SK-N-SH (cell line): Measurements from ENCODE around the gene NDFIP1. TPM values are rescaled to one million over a fixed set of nuclear protein-coding genes. Genes with fewer than 3 reads are reported as not detected.

Experiments
- CTCF ChIA-PET: fragments of 300-600, 350-600 bp; formaldehyde crosslinking; extraction: SDS; loops from one replicate; lab custom pipeline; 2021; lab: Yijun Ruan, JAX
- POLR2A ChIA-PET: fragments of 350-600 bp; sonication (Branson Sonifier 250); formaldehyde crosslinking; extraction: SDS; loops from one replicate; lab custom pipeline; 2020; ENCODE audit warnings: antibody characterized with exemption, inconsistent platforms; lab: Yijun Ruan, JAX
- DNase-seq: peaks from one replicate; pipeline ENCODE4 v3.0.0; 2012
- H2AFZ ChIP-seq: fragments of 200-600 bp; sonication (generic); 2 replicates; pipeline ENCODE4 v1.8.1; 2016; ENCODE audit warnings: antibody characterized with exemption, mild to moderate bottlenecking, low read depth
- H3F3A ChIP-seq: fragments of 200-600 bp; sonication (generic); replicated peaks from 2 replicates; pipeline ENCODE3; 2016; ENCODE audit warnings: antibody characterized with exemption, mild to moderate bottlenecking; ENCODE audit not compliant: insufficient read depth
- H3K27ac ChIP-seq, 2 experiments: fragments of 200-500 bp in 1 of 2; fragments of 200-600 bp in 1 of 2; sonication (Bioruptor generic) in 1 of 2; sonication (generic), shearing (Covaris generic) in 1 of 2; 2 replicates each; pipeline versions ENCODE4 v1.5.1 to v1.6.1; 2014 to 2016; ENCODE audit warnings: low read depth in 2 of 2, inconsistent platforms in 1 of 2, low read length in 1 of 2, mild to moderate bottlenecking in 1 of 2, mixed read lengths in 1 of 2
- H3K27me3 ChIP-seq: fragments of 200-600 bp; sonication (generic), shearing (Covaris generic); 2 replicates; pipeline ENCODE4 v1.6.1; 2016; ENCODE audit warnings: mixed run types; ENCODE audit not compliant: insufficient read depth
- H3K36me3 ChIP-seq, 2 experiments: fragments of 200-500 bp in 1 of 2; fragments of 200-600 bp in 1 of 2; sonication (Bioruptor generic) in 1 of 2; sonication (generic) in 1 of 2; replicated peaks in 1 of 2; 2 replicates each; pipeline versions ENCODE3 to v1.5.1; 2014 to 2016; ENCODE audit warnings: low read length in 1 of 2, mild to moderate bottlenecking in 1 of 2; ENCODE audit not compliant: insufficient read depth in 2 of 2, control insufficient read depth in 1 of 2
- H3K4me1 ChIP-seq, 2 experiments: fragments of 200-500 bp in 1 of 2; fragments of 200-600 bp in 1 of 2; sonication (Bioruptor generic) in 1 of 2; sonication (generic), shearing (Covaris generic) in 1 of 2; 2 replicates each; pipeline versions ENCODE4 v1.5.1 to v1.6.1; 2014 to 2016; ENCODE audit warnings: low read depth in 1 of 2, low read length in 1 of 2, mixed run types in 1 of 2; ENCODE audit not compliant: insufficient read depth in 2 of 2, control insufficient read depth in 1 of 2
- H3K4me2 ChIP-seq: fragments of 200-600 bp; sonication (generic), shearing (Covaris generic); 2 replicates; pipeline ENCODE4 v1.6.1; 2017; ENCODE audit warnings: mixed run types
- H3K4me3 ChIP-seq, 2 experiments: fragments of 200-500 bp in 1 of 2; fragments of 200-600 bp in 1 of 2; sonication (Bioruptor generic) in 1 of 2; sonication (generic), shearing (Covaris generic) in 1 of 2; 2 replicates each; pipeline versions ENCODE4 v1.5.1 to v1.8.1; 2014 to 2016; ENCODE audit warnings: low read depth in 2 of 2, inconsistent platforms in 1 of 2, low read length in 1 of 2, mild to moderate bottlenecking in 1 of 2, mixed read lengths in 1 of 2, moderate library complexity in 1 of 2
- H3K79me2 ChIP-seq: fragments of 200-600 bp; sonication (generic); 2 replicates; pipeline ENCODE4 v1.8.1; 2017; ENCODE audit warnings: mild to moderate bottlenecking; ENCODE audit not compliant: insufficient read depth
- H3K9ac ChIP-seq: fragments of 200-600 bp; sonication (generic); 2 replicates; pipeline ENCODE4 v1.6.1; 2017; ENCODE audit warnings: mixed run types
- H3K9me2 ChIP-seq: fragments of 200-600 bp; sonication (generic); 2 replicates; pipeline ENCODE4 v1.6.1; 2017; ENCODE audit warnings: mixed run types
- H3K9me3 ChIP-seq: fragments of 200-600 bp; sonication (generic); 2 replicates; pipeline ENCODE4 v1.6.1; 2017; ENCODE audit warnings: mixed run types, mild to moderate bottlenecking, moderate library complexity
- H4K20me1 ChIP-seq: fragments of 200-600 bp; sonication (generic); 2 replicates; pipeline ENCODE4 v1.6.1; 2017; ENCODE audit warnings: mild to moderate bottlenecking, mixed run types; ENCODE audit not compliant: insufficient read depth
- CHD2 ChIP-seq: fragments of 150-350 bp; IDR thresholded peaks from 2 replicates; pipeline ENCODE4 v1.6.1; 2018; ENCODE audit warnings: low read length; ENCODE audit not compliant: partially characterized antibody
- ELF1 ChIP-seq: IDR thresholded peaks from 2 replicates; pipeline ENCODE4 v1.4.0; 2012
- EP300 ChIP-seq, 2 experiments: IDR thresholded peaks; 2 replicates each; pipeline versions ENCODE4 v1.4.0 to v1.6.1; 2012; ENCODE audit warnings: borderline replicate concordance in 1 of 2, low read depth in 1 of 2, low read length in 1 of 2
- EZH2phosphoT487 ChIP-seq: fragments of 200-600 bp; sonication (generic); IDR thresholded peaks from 2 replicates; pipeline ENCODE4 v1.6.1; 2017; ENCODE audit warnings: low read depth, mixed run types, mild to moderate bottlenecking, antibody characterized with exemption, moderate library complexity, borderline replicate concordance
- FOXJ3 ChIP-seq: sonication (generic); formaldehyde crosslinking; IDR thresholded peaks from 2 replicates; pipeline ENCODE4 v1.5.1; 2020; ENCODE audit warnings: mild to moderate bottlenecking, missing genetic modification reagents
- NFIC ChIP-seq: IDR thresholded peaks from 2 replicates; pipeline ENCODE4 v1.4.0; 2012; ENCODE audit warnings: borderline replicate concordance
- PBX3 ChIP-seq: IDR thresholded peaks from 2 replicates; pipeline ENCODE4; 2012
- RFX5 ChIP-seq: IDR thresholded peaks from 2 replicates; pipeline ENCODE4 v1.6.1; 2012; ENCODE audit warnings: mild to moderate bottlenecking, improper control_type of control experiment, low read length
- SIN3A ChIP-seq: IDR thresholded peaks from 2 replicates; pipeline ENCODE4 v1.6.1; 2012; ENCODE audit warnings: low read depth, mild to moderate bottlenecking, low read length, moderate library complexity, borderline replicate concordance
- TCF12 ChIP-seq: IDR thresholded peaks from 2 replicates; pipeline ENCODE4 v1.4.0; 2012
- TEAD4 ChIP-seq: IDR thresholded peaks from 2 replicates; pipeline ENCODE4 v1.4.0; 2012; ENCODE audit warnings: mild to moderate bottlenecking, borderline replicate concordance; ENCODE audit not compliant: insufficient read depth
- USF2 ChIP-seq: fragments of 150-350 bp; IDR thresholded peaks from 2 replicates; pipeline ENCODE4 v1.6.1; 2017; ENCODE audit warnings: antibody characterized with exemption, low read length, low read depth, borderline replicate concordance
- YY1 ChIP-seq: IDR thresholded peaks from 2 replicates; pipeline ENCODE4 v1.4.0; 2012; ENCODE audit warnings: low read depth, mild to moderate bottlenecking
- WGBS: methylation state at CpG from one replicate; pipeline ENCODE4 v1.1.6; 2017; ENCODE audit warnings: low lambda C conversion rate; 5-methylcytosine and 5-hydroxymethylcytosine counted together
- polyA plus RNA-seq, 3 experiments: library from polyadenylated mRNA; depleted of rRNA; stranded (reverse); fragments of >200 nt; gene quantifications; 2 replicates each; pipeline ENCODE4 v1.2.3, GENCODE V29; 2012

Gene NDFIP1
- polyA plus RNA-seq, 1 of the 3 experiments (the other 2 are of a cell fraction), result 40.0 TPM

- TF ChIP-seq EZH2phosphoT487 (no peak), PBX3 (no peak), ELF1 (no peak), NFIC (no peak), USF2 (no peak), CHD2 (no peak), YY1 (no peak), TCF12 (no peak)
Measured at GRCh38 chr5:142159354-142159753, 50.8 kb downstream of the NDFIP1 start (continued).

- POLR2A ChIA-PET, result no interaction called here
- H3K9me2 ChIP-seq, result no peaks in the 10 kb centered on the region
- WGBS, result 89% methylated on average over 5 of the region's 5 CpGs
- no peaks in the 10 kb centered on the region for H3F3A ChIP-seq
- H3K36me3 ChIP-seq, result no peaks in the 10 kb centered on the region
- no peak for TF ChIP-seq FOXJ3
- TF ChIP-seq PBX3, result no peak
- TF ChIP-seq CHD2, result no peak
- TF ChIP-seq RFX5, result no peak
- no peak for TF ChIP-seq EP300 (IDR thresholded peaks at IDR 0.05; ENCODE audit: borderline replicate concordance in 1 of 2, low read depth in 1 of 2, low read length in 1 of 2)
- no peak for TF ChIP-seq SIN3A
- no peak for TF ChIP-seq TEAD4
- no peak for TF ChIP-seq TCF12
- TF ChIP-seq EZH2phosphoT487, result no peak
- TF ChIP-seq, all 33 proteins: peak for 0
- peak overlapping the region in 1 of 2 experiments; percentile 53; a peak in 2 of 4 replicates for H3K27ac ChIP-seq
- H3K4me2 ChIP-seq, result no peak overlapping the region
- H2AFZ ChIP-seq, result no peak overlapping the region
- CTCF ChIA-PET, result interaction anchor here (1.2 to 4.6 kb wide), 4 partner anchors 20 to 535 kb away, joined by 3 to 30 read pairs (median 4); no protein-coding TSS in a partner anchor
- H3K4me3 ChIP-seq, result no peak overlapping the region
- H3K4me1 ChIP-seq, result peaks cover 0 to 31% of the 10 kb centered on the region in 2 experiments; a peak in 3 of 4 replicates
- H4K20me1 ChIP-seq, result no peaks in the 10 kb centered on the region
- H3K27me3 ChIP-seq, result no peaks in the 10 kb centered on the region
- no peak overlapping the region for H3K9ac ChIP-seq
- DNase-seq, result no peak
- H3K9me3 ChIP-seq, result no peaks in the 10 kb centered on the region
- H3K79me2 ChIP-seq, result no peaks in the 10 kb centered on the region
Measured at GRCh38 chr5:142164315-142164714, 55.7 kb downstream of the NDFIP1 start.
